Adipose tissue (tissue), 3 donors: Measurements from ENCODE around the gene OSBPL5. TPM values are rescaled to one million over a fixed set of nuclear protein-coding genes. Genes with fewer than 3 reads are reported as not detected.

Source experiments
- H3K27ac ChIP-seq: one replicate; pipeline ENCODE4 v1.5.1; 2013; ENCODE audit warnings: low read depth, low read length
- WGBS, 3 donors: extraction: QIAGEN DNeasy Blood & Tissue Kit; methylation state at CpG; one replicate each; pipeline ENCODE4 v1.1.7; 2013; 5-methylcytosine and 5-hydroxymethylcytosine counted together
- polyA plus RNA-seq, 3 donors: library from polyadenylated mRNA; stranded (reverse); fragments of 200-250 nt; gene quantifications; one replicate each; pipeline ENCODE4 v1.2.3, GENCODE V29; 2013
- donor health status: healthy with polysubstance abuse.
- donor health status: Bipolar disorder and iron deficiency.
- donor health status: healthy.

Gene OSBPL5
- polyA plus RNA-seq, 3 donors = 9.5 to 25.3 (median 19.7) TPM

- 74 to 84% (median 83%) methylated on average over 13 of the region's 13 CpGs for WGBS, 3 donors
- no peak overlapping the region for H3K27ac ChIP-seq
These were observed 106.1 kb downstream of the OSBPL5 start for GRCh38 chr11:3058753-3059664.

DNA sequence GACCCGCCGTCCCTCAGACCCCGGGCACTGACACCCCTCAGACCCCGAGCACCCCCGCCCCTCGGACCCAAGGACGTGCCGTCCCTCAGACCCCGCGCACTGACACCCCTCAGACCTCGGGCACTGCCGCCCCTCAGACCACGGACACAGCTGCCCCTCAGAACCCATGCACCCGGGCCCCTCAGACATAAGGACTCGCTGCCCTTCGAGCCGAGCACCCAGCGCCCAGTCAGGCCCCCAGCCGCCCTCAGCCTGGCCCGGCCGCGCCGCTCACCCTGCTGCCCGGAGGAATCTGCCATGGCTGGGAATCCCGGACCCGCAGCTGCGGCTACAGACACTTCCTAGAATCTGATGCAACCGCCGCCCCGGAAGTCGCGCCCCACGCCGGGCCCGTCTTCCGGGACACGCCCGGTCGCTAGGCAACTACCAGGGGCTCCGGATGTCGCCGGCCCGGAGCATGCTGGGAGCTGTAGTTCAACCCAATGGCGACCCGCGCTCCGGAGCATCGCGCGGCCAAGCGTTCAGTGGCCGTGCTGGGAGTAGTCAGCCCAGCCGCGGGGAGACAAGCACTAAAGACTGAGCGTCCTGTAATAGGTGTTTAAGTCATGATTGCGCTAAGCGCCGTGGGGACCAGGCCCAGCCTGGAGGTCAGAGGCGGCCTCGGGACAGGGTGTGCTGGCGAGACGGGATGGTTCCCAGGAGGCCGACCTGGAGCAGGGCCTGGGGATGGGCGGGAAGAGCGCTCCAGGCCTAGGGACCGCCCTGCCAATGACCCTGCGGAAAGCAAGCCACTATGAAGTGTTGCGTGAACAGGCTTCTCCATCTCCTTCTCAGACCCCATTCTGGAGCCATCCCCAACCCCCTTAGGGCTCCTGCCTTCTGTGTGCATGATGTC is 107.8 kb downstream of the OSBPL5 start, which contains the start of gene CARS1:
Gene CARS1 (minus strand): TSS at position 355 of the 895 bp plus-strand sequence. CDS start 56 bp downstream, at position 299.
- 1 to 3% (median 2%) methylated on average over 63 to 68 of the region's 68 CpGs for WGBS, 3 donors

DNA sequence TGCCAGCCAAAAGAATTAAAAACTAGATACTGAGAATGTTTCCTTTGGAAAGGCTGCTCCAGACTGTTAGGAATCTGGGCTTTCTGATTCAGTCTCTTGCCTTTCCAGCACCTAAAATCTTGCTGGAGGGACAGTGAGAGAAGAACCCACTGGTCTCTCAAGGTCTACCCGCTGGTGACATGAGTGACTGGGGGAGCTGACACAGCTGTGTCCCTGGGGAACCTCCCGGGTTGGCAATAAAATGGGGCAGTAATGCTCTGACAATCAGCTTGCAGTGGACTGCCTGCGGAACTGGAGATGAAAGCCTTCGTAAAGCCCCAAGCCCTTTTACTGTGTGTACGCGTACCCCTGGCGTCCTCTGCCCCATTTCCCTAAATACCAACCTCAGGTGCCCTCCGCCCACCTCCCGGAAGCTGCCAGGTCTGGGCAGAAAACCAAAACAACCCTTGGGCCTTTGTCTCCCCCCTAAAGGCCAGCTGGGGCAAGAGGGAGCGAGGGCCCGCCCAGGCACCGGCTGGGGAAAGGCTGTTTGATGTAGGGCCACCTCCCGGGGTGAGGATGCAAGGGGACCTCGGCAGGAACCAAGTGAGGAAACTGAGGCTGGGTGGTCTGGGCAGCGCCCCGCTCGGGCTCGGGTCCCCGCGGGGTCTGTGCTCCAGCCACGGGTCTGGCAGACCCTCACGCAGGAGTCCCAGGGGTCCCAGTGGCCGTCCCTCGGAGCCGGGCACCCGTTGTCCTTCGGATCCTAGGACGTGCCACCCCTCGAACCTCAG is 108.6 kb downstream of the OSBPL5 start:
- 2 to 4% (median 4%) methylated on average over 23 to 29 of the region's 29 CpGs for WGBS, 3 donors
- H3K27ac ChIP-seq = peak overlapping the region; percentile 45

More for the DNA sequence above, 107.8 kb downstream of the OSBPL5 start, which contains the start of gene CARS1:
- H3K27ac ChIP-seq = peak within 1 kb of the TSS; percentile 48

DNA sequence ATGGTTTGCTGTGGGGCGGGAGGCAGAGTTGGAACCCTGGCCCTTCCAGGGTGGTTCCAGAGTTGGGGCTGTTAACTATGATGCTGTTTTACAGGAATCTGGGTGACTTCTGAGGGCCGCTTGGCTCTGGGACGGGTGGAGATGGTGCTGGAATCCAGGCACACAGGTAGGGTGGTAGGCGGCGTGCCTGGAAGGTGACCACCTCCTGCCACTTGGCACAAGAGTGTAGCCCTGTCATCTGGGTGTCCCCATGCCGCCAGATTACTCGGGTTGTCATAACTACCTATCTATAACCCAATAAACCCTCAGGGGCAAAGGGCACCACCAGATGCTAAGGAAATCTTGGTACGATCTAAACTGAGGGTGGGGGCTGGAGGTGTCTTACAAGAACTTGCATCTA is 109.2 kb downstream of the OSBPL5 start:
- WGBS, 3 donors = 69 to 91% (median 84%) methylated on average over 8 of the region's 8 CpGs
- no peak overlapping the region for H3K27ac ChIP-seq

GRCh38 chr11:3052567-3052966 is 112.5 kb downstream of the OSBPL5 start:
- WGBS, 3 donors = 76 to 86% (median 79%) methylated on average over 11 of the region's 11 CpGs
- H3K27ac ChIP-seq = no peak overlapping the region

- 36 to 56% (median 40%) methylated on average over 14 of the region's 14 CpGs for WGBS, 3 donors
- no peak overlapping the region for H3K27ac ChIP-seq
These were observed 113.0 kb downstream of the OSBPL5 start for GRCh38 chr11:3052109-3052479.

- no peak overlapping the region for H3K27ac ChIP-seq
- 71 to 84% (median 80%) methylated on average over 13 of the region's 13 CpGs for WGBS, 3 donors
These were observed 113.7 kb downstream of the OSBPL5 start for GRCh38 chr11:3051196-3052108.

GRCh38 chr11:3050386-3051195 is 114.5 kb downstream of the OSBPL5 start:
- H3K27ac ChIP-seq = no peak overlapping the region
- WGBS, 3 donors = 86 to 96% (median 94%) methylated on average over 18 of the region's 18 CpGs

- WGBS, 3 donors = 42 to 58% (median 57%) methylated on average over 18 of the region's 18 CpGs
- no peak overlapping the region for H3K27ac ChIP-seq
These were observed 115.5 kb downstream of the OSBPL5 start for GRCh38 chr11:3049430-3050243.

- WGBS, 3 donors = 91 to 95% (median 94%) methylated on average over 16 of the region's 16 CpGs
These were observed 117.5 kb downstream of the OSBPL5 start for GRCh38 chr11:3047637-3048036.

DNA sequence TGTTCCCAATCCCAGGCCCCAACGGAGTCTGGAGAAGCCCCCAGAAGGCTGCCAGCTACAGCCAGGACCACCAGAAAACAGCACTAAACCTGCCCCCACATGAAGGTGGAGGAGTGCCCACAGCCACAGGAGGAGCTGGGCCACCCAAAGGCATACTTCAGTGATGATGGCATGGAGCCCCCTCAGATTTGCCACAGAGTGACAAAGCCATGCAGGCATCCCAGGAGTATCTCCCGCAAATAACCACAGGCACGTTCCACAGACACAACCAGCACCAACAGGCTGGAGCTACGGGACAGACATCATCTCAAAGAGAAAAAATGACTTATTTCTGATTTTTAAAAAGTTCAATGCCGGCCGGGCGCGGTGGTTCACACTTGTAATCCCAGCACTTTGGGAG is 118.5 kb downstream of the OSBPL5 start:
- 78 to 91% (median 86%) methylated on average over 8 of the region's 8 CpGs for WGBS, 3 donors
- H3K27ac ChIP-seq = no peak overlapping the region

More at GRCh38 chr11:3047637-3048036, 117.5 kb downstream of the OSBPL5 start:
- H3K27ac ChIP-seq = no peak overlapping the region

DNA sequence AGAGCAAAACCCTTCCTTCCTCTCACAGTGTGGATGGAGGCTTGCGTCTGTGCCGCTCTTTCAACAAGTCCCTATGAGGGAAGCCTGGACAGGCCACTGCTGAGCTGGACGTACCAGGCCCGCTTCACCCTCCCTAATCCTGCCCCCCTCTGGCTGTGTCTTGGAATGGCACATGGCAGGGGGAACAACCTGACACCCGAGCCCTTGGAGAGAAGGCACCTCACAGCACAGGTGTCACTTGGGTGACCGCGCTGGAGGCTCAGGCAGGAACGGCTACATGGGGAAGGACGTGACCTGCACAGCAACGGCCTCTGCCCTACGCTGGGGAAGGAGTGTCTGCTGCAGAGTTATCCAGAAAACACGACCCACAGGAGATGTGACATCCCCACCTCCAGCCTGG is 118.9 kb downstream of the OSBPL5 start:
- WGBS, 3 donors = 80 to 85% (median 83%) methylated on average over 12 of the region's 12 CpGs
- no peak overlapping the region for H3K27ac ChIP-seq

- no peak overlapping the region for H3K27ac ChIP-seq
These were observed 120.2 kb downstream of the OSBPL5 start for GRCh38 chr11:3044915-3045314.

GRCh38 chr11:3044004-3044403 is 121.1 kb downstream of the OSBPL5 start:
- WGBS, 3 donors = 53 to 70% (median 64%) methylated on average over 6 of the region's 6 CpGs
- H3K27ac ChIP-seq = no peak overlapping the region

More at GRCh38 chr11:3044915-3045314, 120.2 kb downstream of the OSBPL5 start:
- WGBS, 3 donors = 94 to 97% (median 96%) methylated on average over 12 of the region's 12 CpGs

- WGBS, 3 donors = 48 to 79% (median 66%) methylated on average over 16 of the region's 16 CpGs
- H3K27ac ChIP-seq = no peak overlapping the region
These were observed 121.7 kb downstream of the OSBPL5 start for GRCh38 chr11:3043315-3043871.
